A549 (cell line): ENCODE data around the gene HACL1. TPM values are rescaled to one million over a fixed set of nuclear protein-coding genes. Genes with fewer than 3 reads are reported as not detected.

ENCODE experiments used
- ATAC-seq, 2 experiments: fragments of 200-7000 bp in 1 of 2; fragments of >200 bp in 1 of 2; cut with Nextera tagmentation in 1 of 2; cut with Tn5 transposase in 1 of 2; 3 replicates each; pipeline versions ENCODE4 v1.8.0 to v1.9.1; 2018 to 2020; ENCODE audit warnings: mild to moderate bottlenecking in 1 of 2, moderate library complexity in 1 of 2
- CTCF ChIA-PET: fragments of 300-600 bp; sonication (Branson Sonifier 250); formaldehyde crosslinking; extraction: SDS; loops from one replicate; lab custom pipeline; 2021; ENCODE audit warnings: antibody characterized with exemption, inconsistent platforms; lab: Yijun Ruan, JAX
- POLR2A ChIA-PET: fragments of 350-600 bp; formaldehyde crosslinking; extraction: SDS; loops from one replicate; lab custom pipeline; 2021; ENCODE audit warnings: antibody characterized with exemption, inconsistent platforms; lab: Yijun Ruan, JAX
- DNase-seq, 2 experiments: peaks; one replicate each; pipeline versions ENCODE4 v3.0.0 to v3.0.0-alpha.2; 2011 to 2016; ENCODE audit warnings: low read depth in 1 of 2, low spot score in 1 of 2
- FAIRE-seq: peaks from 2 replicates; lab custom pipeline; 2011; peaks lifted over from hg19 to GRCh38; lab: Jason Lieb, UNC
- H3K27ac ChIP-seq, 2 experiments: fragments of >200 bp; sonication (Bioruptor Twin); formaldehyde crosslinking; 3 replicates each; pipeline ENCODE4 v1.5.1; 2016 to 2017
- H3K4me1 ChIP-seq: fragments of >200 bp; sonication (Bioruptor Twin); formaldehyde crosslinking; 3 replicates; pipeline ENCODE4 v1.6.1; 2016
- H3K4me2 ChIP-seq: fragments of >200 bp; sonication (Bioruptor Twin); formaldehyde crosslinking; 3 replicates; pipeline ENCODE4 v1.6.1; 2016
- H3K4me3 ChIP-seq: fragments of >200 bp; sonication (Bioruptor Twin); formaldehyde crosslinking; 3 replicates; pipeline ENCODE4 v1.5.1; 2016
- H3K9me3 ChIP-seq: fragments of >200 bp; sonication (Bioruptor Twin); formaldehyde crosslinking; 3 replicates; pipeline ENCODE4 v1.6.1; 2016
- BCL3 ChIP-seq: fragments of >200 bp; sonication (Bioruptor Twin); formaldehyde crosslinking; IDR thresholded peaks from 3 replicates; pipeline ENCODE4 v1.6.1; 2016
- BHLHE40 ChIP-seq: IDR thresholded peaks from 2 replicates; pipeline ENCODE4 v1.6.1; 2012; ENCODE audit warnings: low read depth, low read length, inconsistent platforms
- CEBPB ChIP-seq, 2 experiments: fragments of >200 bp in 1 of 2; sonication (Bioruptor Twin) in 1 of 2; formaldehyde crosslinking in 1 of 2; IDR thresholded peaks; 2 replicates each; pipeline ENCODE4 v1.6.1; 2012 to 2016
- CTCF ChIP-seq: fragments of >200 bp; sonication (Bioruptor Twin); formaldehyde crosslinking; IDR thresholded peaks from 3 replicates; pipeline ENCODE4 v1.5.1; 2016
- E2F6 ChIP-seq: IDR thresholded peaks from 2 replicates; pipeline ENCODE4 v1.6.1; 2012; ENCODE audit warnings: low read depth, borderline replicate concordance
- EP300 ChIP-seq, 2 experiments: fragments of >200 bp; sonication (Bioruptor Twin); formaldehyde crosslinking; IDR thresholded peaks; 2 replicates in 1 of 2; 3 replicates in 1 of 2; pipeline ENCODE4 v1.6.1; 2016 to 2017
- FOSL2 ChIP-seq, 2 experiments: fragments of 450-650 bp in 1 of 2; fragments of >200 bp in 1 of 2; sonication (Bioruptor Twin) in 1 of 2; formaldehyde crosslinking; IDR thresholded peaks; 2 replicates each; pipeline versions ENCODE4 v1.5.0 to v1.6.1; 2016 to 2020; ENCODE audit warnings: mild to moderate bottlenecking in 1 of 2, moderate library complexity in 1 of 2
- GATA3 ChIP-seq: IDR thresholded peaks from 2 replicates; pipeline ENCODE4 v1.6.1; 2012; ENCODE audit warnings: borderline replicate concordance
- HES2 ChIP-seq: fragments of >200 bp; sonication (Bioruptor Twin); formaldehyde crosslinking; IDR thresholded peaks from 2 replicates; pipeline ENCODE4 v1.6.1; 2016
- HEYL ChIP-seq: fragments of 250-450 bp; sonication (Bioruptor Pico); IDR thresholded peaks from 2 replicates; pipeline ENCODE4 v1.8.0; 2021; ENCODE audit warnings: mild to moderate bottlenecking, moderate library complexity
- HOXB5 ChIP-seq: fragments of 250-450 bp; sonication (Bioruptor Pico); IDR thresholded peaks from 2 replicates; pipeline ENCODE4 v1.5.0; 2020; ENCODE audit warnings: mild to moderate bottlenecking, moderate library complexity
- JUN ChIP-seq, 2 experiments: fragments of >200 bp; sonication (Bioruptor Twin); formaldehyde crosslinking; IDR thresholded peaks; 2 replicates in 1 of 2; 3 replicates in 1 of 2; pipeline ENCODE4 v1.6.1; 2016 to 2017
- JUNB ChIP-seq: fragments of >200 bp; sonication (Bioruptor Twin); formaldehyde crosslinking; IDR thresholded peaks from 2 replicates; pipeline ENCODE4 v1.6.1; 2016
- MAFK ChIP-seq: fragments of 450-650 bp; IDR thresholded peaks from 2 replicates; pipeline ENCODE4 v1.6.1; 2014; ENCODE audit not compliant: partially characterized antibody
- MAX ChIP-seq: IDR thresholded peaks from 2 replicates; pipeline ENCODE4 v1.6.1; 2012
- RNF2 ChIP-seq: fragments of 200-600 bp; sonication (generic); IDR thresholded peaks from 2 replicates; pipeline ENCODE4 v1.6.1; 2016; ENCODE audit warnings: low read depth, mild to moderate bottlenecking, antibody characterized with exemption, moderate library complexity, borderline replicate concordance
- SMC3 ChIP-seq: fragments of >200 bp; sonication (Bioruptor Twin); formaldehyde crosslinking; IDR thresholded peaks from 3 replicates; pipeline ENCODE4 v1.6.1; 2018; ENCODE audit warnings: inconsistent platforms
- SREBF2 ChIP-seq: fragments of 450-650 bp; IDR thresholded peaks from 2 replicates; pipeline ENCODE4 v1.6.1; 2014; ENCODE audit warnings: mild to moderate bottlenecking, moderate library complexity
- TFCP2L1 ChIP-seq: fragments of 250-450 bp; sonication (Bioruptor Pico); IDR thresholded peaks from 2 replicates; pipeline ENCODE4 v1.5.0; 2021; ENCODE audit warnings: mild to moderate bottlenecking
- TP53 ChIP-seq: fragments of 250-450 bp; sonication (Bioruptor Pico); IDR thresholded peaks from 2 replicates; pipeline ENCODE4 v1.5.0; 2021; ENCODE audit warnings: mild to moderate bottlenecking, moderate library complexity
- ZC3H11A ChIP-seq: fragments of 450-650 bp; IDR thresholded peaks from 2 replicates; pipeline ENCODE4 v1.6.1; 2014; ENCODE audit warnings: antibody characterized with exemption, mild to moderate bottlenecking
- WGBS: methylation state at CpG from one replicate; pipeline ENCODE4 v1.1.6; 2017; ENCODE audit errors: missing lambda C conversion rate; 5-methylcytosine and 5-hydroxymethylcytosine counted together
- polyA plus RNA-seq, 4 experiments: library from polyadenylated mRNA; depleted of rRNA in 3 of 4; stranded (reverse); fragments of >200 nt; fragmentation: RNase III in 1 of 4; extraction: RNeasy Plus Mini Kit Qiagen cat#74134 plus additional on column Dnase treatment in 1 of 4; gene quantifications; 2 replicates in 3 of 4; 3 replicates in 1 of 4; pipeline ENCODE4 v1.2.3, GENCODE V29; 2011 to 2017

Gene HACL1
- polyA plus RNA-seq, 2 of the 4 experiments (the other 2 are of a cell fraction), result 26.3 to 51.0 TPM

- peaks cover 59% of the 10 kb centered on the region for H3K4me1 ChIP-seq
- TF ChIP-seq SMC3, result no peak
- TF ChIP-seq ZC3H11A, result no peak
- TF ChIP-seq RNF2, result no peak
- TF ChIP-seq CTCF, result no peak
- no peak for TF ChIP-seq TFCP2L1
- no peak for TF ChIP-seq HES2
- TF ChIP-seq CEBPB (IDR thresholded peaks at IDR 0.05), result no peak
- no peak for TF ChIP-seq SREBF2
- ATAC-seq (no peak), FAIRE-seq (no peak), DNase-seq (no peak)
- H3K27ac ChIP-seq, result peak overlapping the region; percentile 25 to 95; a peak in 3 of 6 replicates
- H3K4me3 ChIP-seq, result no peak overlapping the region
- no peaks in the 10 kb centered on the region for H3K9me3 ChIP-seq
- CTCF ChIA-PET, result interaction anchor here (1.8 kb wide), 1 partner anchor 8 kb away, joined by 7 read pairs; no protein-coding TSS in a partner anchor
- POLR2A ChIA-PET, result interaction anchor here (3.0 kb wide), 1 partner anchor 8 kb away, joined by 11 read pairs; no protein-coding TSS in a partner anchor
- 82% methylated on average over 6 of the region's 6 CpGs for WGBS
- no peak overlapping the region; the same call in 2 of the 3 replicates for H3K4me2 ChIP-seq
Measured at GRCh38 chr3:15638193-15638890, 37.0 kb upstream of the HACL1 start.

- Histone ChIP-seq H3K9me3 (no peaks in the 10 kb centered on the region), H3K4me2 (peak overlapping the region; percentile 64), H3K4me3 (no peak overlapping the region), H3K4me1 (peaks cover 69% of the 10 kb centered on the region), H3K27ac (peak overlapping the region; percentile 75 to 95)
- POLR2A ChIA-PET, result interaction anchor here (3.0 kb wide), 1 partner anchor 9 kb away, joined by 11 read pairs; no protein-coding TSS in a partner anchor
- FAIRE-seq (no peak), DNase-seq (no peak), ATAC-seq (peak in 1 of 2 experiments; percentile 13; a peak in 2 of 6 replicates)
- WGBS, result 51% methylated on average over 7 of the region's 7 CpGs
- CTCF ChIA-PET, result interaction anchor here (1.3 to 1.8 kb wide), 2 partner anchors 9 to 160 kb away, joined by 3 to 7 read pairs; no protein-coding TSS in a partner anchor
- no peak for TF ChIP-seq BHLHE40
Measured at GRCh38 chr3:15637131-15637951, 36.0 kb upstream of the HACL1 start.

GRCh38 chr3:15636028-15636709 is 34.8 kb upstream of the HACL1 start:
- peak; percentile 81 to 82 for ATAC-seq
- H3K27ac ChIP-seq, result peak overlapping the region; percentile 75 to 95
- 7% methylated on average over 14 of the region's 14 CpGs for WGBS
- no peak for FAIRE-seq
- peak overlapping the region; percentile 64 for H3K4me2 ChIP-seq
- CTCF ChIA-PET, result interaction anchor here (1.3 to 4.1 kb wide), 2 partner anchors 9 to 161 kb away, joined by 3 to 25 read pairs; no protein-coding TSS in a partner anchor
- POLR2A ChIA-PET, result interaction anchor here (2.2 to 3.0 kb wide), 2 partner anchors 10 to 161 kb away, joined by 9 to 11 read pairs; partner anchors contain the start of gene ANKRD28
- DNase-seq, result peak; percentile 58 to 78
- no peaks in the 10 kb centered on the region for H3K9me3 ChIP-seq
- no peak overlapping the region for H3K4me3 ChIP-seq
- peaks cover 81% of the 10 kb centered on the region for H3K4me1 ChIP-seq
- TF ChIP-seq BCL3, result no peak
- peak; percentile 2 for TF ChIP-seq MAFK
- 0 out of 2 replicates have a peak, but pooled peaks have one; percentile 22 for TF ChIP-seq HEYL (CRISPR knock-in tag)
- TF ChIP-seq TP53 (CRISPR knock-in tag), result no peak
- TF ChIP-seq EP300 (IDR thresholded peaks at IDR 0.05), result peak; percentile 10 to 18; a peak in 1 of 5 replicates
- peak; percentile 44; the same call in 1 of the 2 replicates for TF ChIP-seq HOXB5 (CRISPR knock-in tag)
- TF ChIP-seq E2F6, result peak; percentile 48; the same call in 1 of the 2 replicates
- TF ChIP-seq MAX, result peak; percentile 79
- TF ChIP-seq ZC3H11A, result no peak
- peak; percentile 46; the same call in 1 of the 2 replicates for TF ChIP-seq GATA3
- peak in 1 of 2 experiments; percentile 26; a peak in 2 of 5 replicates for TF ChIP-seq JUN (IDR thresholded peaks at IDR 0.05)
- peak; percentile 44; the same call in 1 of the 2 replicates for TF ChIP-seq FOSL2 (IDR thresholded peaks at IDR 0.05)
- peak; percentile 73 for TF ChIP-seq FOSL2 (CRISPR knock-in tag; IDR thresholded peaks at IDR 0.05)
- TF ChIP-seq JUNB, result peak; percentile 59; the same call in 1 of the 2 replicates
